ENCODE measurements around the gene CCP110.

GRCh38 chr16:19555938-19556771 is 32.4 kb downstream of the CCP110 start:
- TF ChIP-seq CTCF (IDR thresholded peaks at IDR 0.05; ENCODE audit: low read depth, low read length) (no peak), EZH2phosphoT487 (IDR thresholded peaks at IDR 0.05; ENCODE audit: low read depth) (no peak)
